Keratinocyte (primary cell): Measurements from ENCODE around the gene RAF1. TPM values are rescaled to one million over a fixed set of nuclear protein-coding genes. Genes with fewer than 3 reads are reported as not detected.

ENCODE experiments used
- DNase-seq: peaks from one replicate; pipeline ENCODE4 v3.0.0-alpha.2; 2011; ENCODE audit warnings: low read depth, missing footprints, low spot score
- FAIRE-seq: peaks from 2 replicates; lab custom pipeline; 2011; peaks lifted over from hg19 to GRCh38; lab: Jason Lieb, UNC
- H2AFZ ChIP-seq: 2 replicates; pipeline ENCODE4 v1.6.0; 2012; ENCODE audit warnings: low read length, control low read depth, inconsistent platforms; ENCODE audit not compliant: control insufficient read depth
- H3K27ac ChIP-seq: 2 replicates; pipeline ENCODE4 v1.5.1; 2011; ENCODE audit warnings: low read length; ENCODE audit not compliant: control insufficient read depth, insufficient read depth
- H3K27me3 ChIP-seq: 3 replicates; pipeline ENCODE4 v1.6.0; 2011; ENCODE audit warnings: low read length; ENCODE audit not compliant: control insufficient read depth, insufficient read depth; ENCODE audit errors: extremely low read depth
- H3K36me3 ChIP-seq, 2 experiments: 2 replicates in 1 of 2; 3 replicates in 1 of 2; pipeline ENCODE4 v1.5.1; 2011; ENCODE audit warnings: low read length in 2 of 2, mild to moderate bottlenecking in 1 of 2; ENCODE audit not compliant: control insufficient read depth in 2 of 2, insufficient read depth in 2 of 2; ENCODE audit errors: extremely low read depth in 1 of 2
- H3K4me1 ChIP-seq: 3 replicates; pipeline ENCODE4 v1.5.1; 2011; ENCODE audit warnings: low read length; ENCODE audit not compliant: control insufficient read depth, insufficient read depth; ENCODE audit errors: extremely low read depth
- H3K4me2 ChIP-seq: 3 replicates; pipeline ENCODE4 v1.6.0; 2011; ENCODE audit warnings: low read depth, low read length; ENCODE audit not compliant: control insufficient read depth, insufficient read depth; ENCODE audit errors: extremely low read depth
- H3K4me3 ChIP-seq, 3 experiments: fragments of 200-600 bp in 1 of 3; sonication (generic) in 1 of 3; 2 replicates in 2 of 3; 3 replicates in 1 of 3; pipeline ENCODE4 v1.5.1; 2011 to 2016; ENCODE audit warnings: low read length in 3 of 3, mild to moderate bottlenecking in 3 of 3, control low read depth in 2 of 3, inconsistent platforms in 1 of 3, low read depth in 1 of 3, mixed read lengths in 1 of 3, mixed run types in 1 of 3, moderate library complexity in 1 of 3; ENCODE audit not compliant: control insufficient read depth in 2 of 3, insufficient read depth in 2 of 3; ENCODE audit errors: extremely low read depth in 1 of 3
- H3K79me2 ChIP-seq: 2 replicates; pipeline ENCODE4 v1.6.0; 2012; ENCODE audit warnings: low read length; ENCODE audit not compliant: control insufficient read depth, insufficient read depth
- H3K9ac ChIP-seq: 3 replicates; pipeline ENCODE4 v1.6.0; 2011; ENCODE audit warnings: low read length; ENCODE audit not compliant: control insufficient read depth, insufficient read depth; ENCODE audit errors: extremely low read depth
- H3K9me1 ChIP-seq: 3 replicates; pipeline ENCODE4 v1.6.0; 2011; ENCODE audit warnings: low read length; ENCODE audit not compliant: control insufficient read depth, insufficient read depth; ENCODE audit errors: extremely low read depth
- H3K9me3 ChIP-seq: 2 replicates; pipeline ENCODE4 v1.5.1; 2012; ENCODE audit warnings: low read depth, low read length; ENCODE audit not compliant: control insufficient read depth
- H4K20me1 ChIP-seq: 3 replicates; pipeline ENCODE4 v1.6.0; 2011; ENCODE audit warnings: low read length; ENCODE audit not compliant: control insufficient read depth, insufficient read depth; ENCODE audit errors: extremely low read depth
- CTCF ChIP-seq, 3 experiments: IDR thresholded peaks in 1 of 3; conservative IDR thresholded peaks in 1 of 3; optimal IDR thresholded peaks in 1 of 3; 2 replicates in 2 of 3; 3 replicates in 1 of 3; pipeline versions ENCODE3 to v1.5.1; 2011; ENCODE audit warnings: low read length in 3 of 3, mild to moderate bottlenecking in 3 of 3, moderate library complexity in 2 of 3, control low read depth in 1 of 3, inconsistent platforms in 1 of 3; ENCODE audit not compliant: insufficient read depth in 2 of 3; ENCODE audit errors: extremely low read depth in 1 of 3
- EZH2 ChIP-seq: IDR thresholded peaks from one replicate; pipeline ENCODE4 v1.6.1; 2012; ENCODE audit warnings: inconsistent platforms, mild to moderate bottlenecking, low read length, moderate library complexity
- dilution Hi-C: fragments of 300-500 bp; cut with MboI; formaldehyde crosslinking; loops from one replicate; pipeline ENCODE4 v1.7.0; 2020; ENCODE audit warnings: low sequenced_read_pairs; ENCODE audit not compliant: extremely low pct_ligation_motif_present
- polyA plus RNA-seq, 5 experiments: library from polyadenylated mRNA; depleted of rRNA in 3 of 5; stranded (reverse) in 3 of 5; stranded (forward) in 1 of 5; unstranded in 1 of 5; fragments of >200 nt; gene quantifications; 1 replicate in 1 of 5; 2 replicates in 3 of 5; 3 replicates in 1 of 5; pipeline versions ENCODE4 v1.2.1 to v1.2.3, GENCODE V29; 2011 to 2012; ENCODE audit warnings: missing spikeins in 2 of 5, low read depth in 1 of 5, low replicate concordance in 1 of 5

The RAF1 gene
- polyA plus RNA-seq, 1 donor (not counting 4 experiments of a cell fraction or from before 2014, with no cell fraction given): 80.1 TPM

GRCh38 chr3:12574661-12575060 is 89.3 kb downstream of the RAF1 start:
- Histone ChIP-seq H3K9me1 (no peaks in the 10 kb centered on the region), H3K9me3 (no peaks in the 10 kb centered on the region), H2AFZ (no peak overlapping the region), H3K27ac (no peak overlapping the region), H4K20me1 (no peaks in the 10 kb centered on the region), H3K36me3 (peaks cover 28 to 42% of the 10 kb centered on the region in 2 experiments), H3K4me2 (no peak overlapping the region), H3K27me3 (no peaks in the 10 kb centered on the region), H3K9ac (no peak overlapping the region), H3K4me1 (no peaks in the 10 kb centered on the region), H3K79me2 (no peaks in the 10 kb centered on the region), H3K4me3 (no peak overlapping the region)
- TF ChIP-seq CTCF (optimal IDR thresholded peaks at IDR 0.05 in 1 of 3, IDR thresholded peaks at IDR 0.05 in 1 of 3, conservative IDR thresholded peaks at IDR 0.05 in 1 of 3; ENCODE audit: extremely low read depth in 1 of 3, insufficient read depth in 2 of 3, low read length in 3 of 3) (no peak), EZH2 (no peak)
- DNase-seq (no peak), FAIRE-seq (no peak)
- dilution Hi-C loops: no loop called here

- dilution Hi-C loops: no loop called here
- Histone ChIP-seq H3K79me2 (no peaks in the 10 kb centered on the region), H3K4me1 (no peaks in the 10 kb centered on the region), H2AFZ (no peak overlapping the region), H3K27me3 (no peaks in the 10 kb centered on the region), H3K36me3 (peaks cover 28 to 45% of the 10 kb centered on the region in 2 experiments), H4K20me1 (no peaks in the 10 kb centered on the region), H3K27ac (no peak overlapping the region), H3K9me3 (no peaks in the 10 kb centered on the region), H3K9ac (no peak overlapping the region), H3K9me1 (no peaks in the 10 kb centered on the region), H3K4me2 (no peak overlapping the region), H3K4me3 (no peak overlapping the region)
- TF ChIP-seq CTCF (optimal IDR thresholded peaks at IDR 0.05 in 1 of 3, IDR thresholded peaks at IDR 0.05 in 1 of 3, conservative IDR thresholded peaks at IDR 0.05 in 1 of 3; ENCODE audit: extremely low read depth in 1 of 3, insufficient read depth in 2 of 3, low read length in 3 of 3): no peak
- TF ChIP-seq EZH2: no peak
- no peak for FAIRE-seq
- DNase-seq: no peak
Observed at GRCh38 chr3:12574131-12574530, 89.8 kb downstream of the RAF1 start.
